ENCODE measurements around the gene ATXN1.

ATXN1 gene

GRCh38 chr6:16676978-16677377 lies 84.3 kb downstream of the ATXN1 start:
- H3K4me3 ChIP-seq (ENCODE audit: low read depth, low read length) = no peak overlapping the region
- CTCF ChIA-PET = interaction anchor here (0.5 to 0.9 kb wide), 2 partner anchors 86 to 127 kb away, joined by 3 read pairs; no protein-coding TSS in a partner anchor
- no peaks in the 10 kb centered on the region for H3K9me3 ChIP-seq (ENCODE audit: control insufficient read depth, insufficient read depth, low read depth, low read length)
- POLR2A ChIA-PET = no interaction called here
- H3K4me1 ChIP-seq (ENCODE audit: control insufficient read depth, insufficient read depth, low read length) = peaks cover 24% of the 10 kb centered on the region
- H3K36me3 ChIP-seq (ENCODE audit: control insufficient read depth in 2 of 2, insufficient read depth in 1 of 2, low read length in 2 of 2) = no peaks in the 10 kb centered on the region; a peak in 1 of 3 replicates
- 0 out of 2 replicates have a peak overlapping the region, but pooled peaks have one; percentile 4 for H3K27ac ChIP-seq (ENCODE audit: extremely low read depth, low read depth, low read length)
- TF ChIP-seq GLIS2 (tag by site-specific recombination; IDR thresholded peaks at IDR 0.05) = no peak
- TF ChIP-seq ZNF791 (tag by site-specific recombination; IDR thresholded peaks at IDR 0.05) = no peak
- no peak for TF ChIP-seq ZNF510 (tag by site-specific recombination; IDR thresholded peaks at IDR 0.05; ENCODE audit: insufficient replicate concordance)
- TF ChIP-seq ZNF585B (tag by site-specific recombination; IDR thresholded peaks at IDR 0.05) = no peak
- no peak for TF ChIP-seq ZNF366 (tag by site-specific recombination; conservative IDR thresholded peaks at IDR 0.05)
- no peak for TF ChIP-seq ZNF626 (tag by site-specific recombination; IDR thresholded peaks at IDR 0.05)
- no peak for TF ChIP-seq SP2 (tag by site-specific recombination; IDR thresholded peaks at IDR 0.05)
- TF ChIP-seq ZNF555 (tag by site-specific recombination; conservative IDR thresholded peaks at IDR 0.05) = no peak
- TF ChIP-seq OVOL3 (tag by site-specific recombination; IDR thresholded peaks at IDR 0.05) = no peak
- no peak for TF ChIP-seq ZFP3 (tag by site-specific recombination; IDR thresholded peaks at IDR 0.05; ENCODE audit: low read depth)
- TF ChIP-seq PRDM4 (tag by site-specific recombination; IDR thresholded peaks at IDR 0.05) = no peak
- TF ChIP-seq ZNF18 (tag by site-specific recombination; IDR thresholded peaks at IDR 0.05) = peak; percentile 73; the same call in 1 of the 2 replicates
- TF ChIP-seq EGR2 (tag by site-specific recombination; IDR thresholded peaks at IDR 0.05; ENCODE audit: low read depth) = no peak
- TF ChIP-seq ZBTB48 (tag by site-specific recombination; IDR thresholded peaks at IDR 0.05) = no peak
- TF ChIP-seq IKZF3 (tag by site-specific recombination; IDR thresholded peaks at IDR 0.05) = no peak
- no peak for TF ChIP-seq RBAK (tag by site-specific recombination; IDR thresholded peaks at IDR 0.05)
- no peak for TF ChIP-seq GLI2 (tag by site-specific recombination; IDR thresholded peaks at IDR 0.05; ENCODE audit: borderline replicate concordance, low read depth)
- TF ChIP-seq INSM2 (tag by site-specific recombination; IDR thresholded peaks at IDR 0.05) = no peak
- TF ChIP-seq ZNF394 (tag by site-specific recombination; IDR thresholded peaks at IDR 0.05; ENCODE audit: borderline replicate concordance) = no peak
- TF ChIP-seq FEZF1 (tag by site-specific recombination; IDR thresholded peaks at IDR 0.05) = no peak
- no peak for TF ChIP-seq REPIN1 (tag by site-specific recombination; IDR thresholded peaks at IDR 0.05; ENCODE audit: low read depth)
- TF ChIP-seq ZNF133 (tag by site-specific recombination; IDR thresholded peaks at IDR 0.05) = no peak
- TF ChIP-seq ZNF660 (tag by site-specific recombination; IDR thresholded peaks at IDR 0.05) = peak; percentile 63; the same call in 1 of the 2 replicates
- TF ChIP-seq ZNF747 (tag by site-specific recombination; IDR thresholded peaks at IDR 0.05) = no peak
- no peak for TF ChIP-seq ZNF2 (tag by site-specific recombination; IDR thresholded peaks at IDR 0.05)
- no peak for TF ChIP-seq OSR2 (tag by site-specific recombination; IDR thresholded peaks at IDR 0.05)
- TF ChIP-seq PRDM6 (tag by site-specific recombination; IDR thresholded peaks at IDR 0.05) = no peak
- no peak for TF ChIP-seq ZNF214 (tag by site-specific recombination; IDR thresholded peaks at IDR 0.05; ENCODE audit: borderline replicate concordance)
- no peak for TF ChIP-seq ZSCAN23 (tag by site-specific recombination; IDR thresholded peaks at IDR 0.05)
- no peak for TF ChIP-seq BCL11B (tag by site-specific recombination; IDR thresholded peaks at IDR 0.05; ENCODE audit: low read depth)
- TF ChIP-seq AEBP2 (tag by site-specific recombination; IDR thresholded peaks at IDR 0.05; ENCODE audit: borderline replicate concordance) = no peak
- no peak for TF ChIP-seq ZNF571 (tag by site-specific recombination; IDR thresholded peaks at IDR 0.05)
